Naive thymus-derived CD4-positive, alpha-beta T cell (primary cell): ENCODE results near the gene GRIN2A. TPM values are rescaled to one million over a fixed set of nuclear protein-coding genes. Genes with fewer than 3 reads are reported as not detected.

ENCODE experiments used
- ATAC-seq: fragments of 150-1000 bp; cut with Tn5 transposase; 2 replicates; pipeline ENCODE4 v1.10.0; 2021; ENCODE audit warnings: mild to moderate bottlenecking, moderate library complexity
- CTCF ChIA-PET: fragments of 350-600 bp; sonication (Branson Sonifier 250); formaldehyde crosslinking; loops from one replicate; lab custom pipeline; 2021; ENCODE audit warnings: antibody characterized with exemption; lab: Charles Lee
- POLR2A ChIA-PET: fragments of 350-600 bp; sonication (Branson Sonifier 250); formaldehyde crosslinking; loops from one replicate; lab custom pipeline; 2021; ENCODE audit warnings: antibody characterized with exemption, inconsistent platforms; lab: Charles Lee
- DNase-seq, 9 donors: peaks; one replicate each; pipeline versions ENCODE4 v3.0.0 to v3.0.0-alpha.2; 2020 to 2022; ENCODE audit warnings: mixed read lengths in 1 of 9
- H3K27ac ChIP-seq: one replicate; pipeline ENCODE4 v1.7.0; 2013; ENCODE audit warnings: mild to moderate bottlenecking, low read depth, low read length, moderate library complexity
- H3K27me3 ChIP-seq, 2 donors: one replicate each; pipeline ENCODE4 v1.7.0; 2013; ENCODE audit warnings: low read length in 2 of 2, mild to moderate bottlenecking in 2 of 2, moderate library complexity in 2 of 2; ENCODE audit not compliant: control insufficient read depth in 2 of 2, insufficient read depth in 2 of 2
- H3K36me3 ChIP-seq, 3 experiments: 1 replicate in 2 of 3; 2 replicates in 1 of 3; pipeline ENCODE4 v1.7.0; 2013; ENCODE audit warnings: low read length in 3 of 3, mild to moderate bottlenecking in 3 of 3, moderate library complexity in 1 of 3; ENCODE audit not compliant: insufficient read depth in 3 of 3, control insufficient read depth in 2 of 3
- H3K4me1 ChIP-seq, 2 donors: one replicate each; pipeline ENCODE4 v1.7.0; 2013; ENCODE audit warnings: low read length in 2 of 2, mild to moderate bottlenecking in 2 of 2, moderate library complexity in 1 of 2; ENCODE audit not compliant: control insufficient read depth in 2 of 2, insufficient read depth in 2 of 2
- H3K4me3 ChIP-seq: 2 replicates; pipeline ENCODE4 v1.7.0; 2013; ENCODE audit warnings: mild to moderate bottlenecking, low read length
- H3K9me3 ChIP-seq, 3 experiments: 1 replicate in 2 of 3; 2 replicates in 1 of 3; pipeline ENCODE4 v1.7.0; 2013; ENCODE audit warnings: low read length in 3 of 3; ENCODE audit not compliant: control insufficient read depth in 2 of 3
- H3K27ac Mint-ChIP-seq, 9 donors: one replicate each; pipeline ENCODE4 v1.8.0; 2020 to 2022; ENCODE audit warnings: mixed read lengths in 9 of 9, mild to moderate bottlenecking in 8 of 9, moderate library complexity in 5 of 9, inconsistent platforms in 2 of 9
- H3K27me3 Mint-ChIP-seq, 5 donors: one replicate each; pipeline ENCODE4 v1.8.0; 2021 to 2022; ENCODE audit warnings: mixed read lengths in 5 of 5, mild to moderate bottlenecking in 1 of 5
- H3K36me3 Mint-ChIP-seq, 5 donors: one replicate each; pipeline ENCODE4 v1.8.0; 2020 to 2022; ENCODE audit warnings: mixed read lengths in 5 of 5, mild to moderate bottlenecking in 3 of 5, inconsistent platforms in 1 of 5
- H3K4me1 Mint-ChIP-seq, 7 donors: one replicate each; pipeline ENCODE4 v1.8.0; 2020 to 2022; ENCODE audit warnings: mixed read lengths in 7 of 7, mild to moderate bottlenecking in 3 of 7, inconsistent platforms in 1 of 7
- H3K4me3 Mint-ChIP-seq, 10 donors: one replicate each; pipeline ENCODE4 v1.8.0; 2020 to 2022; ENCODE audit warnings: mild to moderate bottlenecking in 10 of 10, mixed read lengths in 10 of 10, moderate library complexity in 6 of 10, inconsistent platforms in 2 of 10
- H3K9me3 Mint-ChIP-seq, 11 donors: one replicate each; pipeline ENCODE4 v1.8.0; 2020 to 2022; ENCODE audit warnings: mixed read lengths in 11 of 11, mild to moderate bottlenecking in 4 of 11, inconsistent platforms in 1 of 11, moderate library complexity in 1 of 11
- intact Hi-C, 2 donors: fragments of 100-400 bp; cut with micrococcal nuclease; formaldehyde crosslinking; loops; one replicate each; pipeline ENCODE4 v1.15.1; 2023
- polyA plus RNA-seq, 2 donors: library from polyadenylated mRNA; unstranded; fragments of 300-500 nt; fragmentation: Illumina TruSeq; gene quantifications; one replicate each; pipeline ENCODE4 v1.2.3, GENCODE V29; 2021
- total RNA-seq, 6 experiments: library from RNA in 5 of 6; stranded (reverse) in 5 of 6; gene quantifications; 1 replicate in 5 of 6; 2 replicates in 1 of 6; pipeline ENCODE4 v1.2.3 and lab custom pipeline; 2021 to 2026

The GRIN2A gene
- total and polyA plus RNA-seq, 7 experiments from 2014 or later, result not detected

GRCh38 chr16:10003486-10003885 lies 178.7 kb downstream of the GRIN2A start:
- DNase-seq (no peak), ATAC-seq (no peak)
- Histone ChIP-seq H3K4me3 (no peak overlapping the region), H3K27ac (no peak overlapping the region), H3K36me3 (no peaks in the 10 kb centered on the region), H3K9me3 (peaks cover 0 to 12% (median 0%) of the 10 kb centered on the region in 3 experiments), H3K4me1 (no peaks in the 10 kb centered on the region), H3K27me3 (no peaks in the 10 kb centered on the region)
- no peak overlapping the region for H3K27ac Mint-ChIP-seq
- H3K36me3 Mint-ChIP-seq, result no peaks in the 10 kb centered on the region
- POLR2A ChIA-PET, result no interaction called here
- peaks cover 0 to 8% (median 0%) of the 10 kb centered on the region in 5 donors for H3K27me3 Mint-ChIP-seq
- intact Hi-C loops, result no loop called here
- CTCF ChIA-PET, result no interaction called here
- peaks cover 0 to 36% (median 14%) of the 10 kb centered on the region in 11 donors for H3K9me3 Mint-ChIP-seq
- no peaks in the 10 kb centered on the region for H3K4me1 Mint-ChIP-seq
- H3K4me3 Mint-ChIP-seq, result no peak overlapping the region

DNA sequence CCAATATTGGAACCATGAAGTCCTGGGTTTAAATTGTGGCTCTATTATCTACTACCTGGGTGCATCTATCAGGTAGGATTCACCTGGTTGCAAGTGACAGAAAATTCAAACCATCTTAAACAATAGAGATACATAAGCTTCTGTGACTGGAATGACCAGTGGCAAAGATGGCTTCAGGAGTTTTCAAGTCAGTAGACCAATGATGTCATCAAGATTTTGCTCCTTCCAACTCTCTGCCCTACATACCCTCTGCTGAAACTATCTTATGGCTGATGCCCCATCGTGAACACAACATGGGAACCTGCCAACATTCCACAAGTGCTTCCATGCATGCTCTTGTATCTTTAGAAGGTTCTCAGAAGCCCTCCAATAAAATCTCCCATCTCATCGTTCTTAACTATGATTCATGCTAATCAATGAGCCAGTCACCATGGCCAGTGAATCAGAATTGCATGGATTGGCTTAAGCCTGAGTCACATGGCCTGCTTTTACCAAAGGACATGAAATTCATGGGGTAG lies 180.9 kb downstream of the GRIN2A start:
- ATAC-seq, result no peak
- H3K27me3 ChIP-seq, result no peaks in the 10 kb centered on the region
- H3K4me3 Mint-ChIP-seq, result no peak overlapping the region
- H3K27ac Mint-ChIP-seq, result no peak overlapping the region
- DNase-seq, result no peak
- H3K4me1 ChIP-seq, result no peaks in the 10 kb centered on the region
- H3K9me3 ChIP-seq, result peaks cover 0 to 13% (median 0%) of the 10 kb centered on the region in 3 experiments
- no peaks in the 10 kb centered on the region for H3K36me3 Mint-ChIP-seq
- H3K36me3 ChIP-seq, result no peaks in the 10 kb centered on the region
- POLR2A ChIA-PET, result no interaction called here
- no peaks in the 10 kb centered on the region for H3K4me1 Mint-ChIP-seq
- CTCF ChIA-PET, result no interaction called here
- no peak overlapping the region for H3K4me3 ChIP-seq
- H3K9me3 Mint-ChIP-seq, result peaks cover 0 to 35% (median 14%) of the 10 kb centered on the region in 11 donors
- H3K27me3 Mint-ChIP-seq, result no peaks in the 10 kb centered on the region
- intact Hi-C loops, result no loop called here
- H3K27ac ChIP-seq, result no peak overlapping the region

GRCh38 chr16:9996221-9996620 lies 186.0 kb downstream of the GRIN2A start:
- Mint-ChIP-seq H3K27ac (no peak overlapping the region), H3K4me3 (no peak overlapping the region)

GRCh38 chr16:9992441-9992840 lies 189.8 kb downstream of the GRIN2A start:
- H3K4me1 Mint-ChIP-seq, result no peaks in the 10 kb centered on the region
- peaks cover 0 to 4% (median 0%) of the 10 kb centered on the region in 5 donors for H3K27me3 Mint-ChIP-seq
- no peak for ATAC-seq
- H3K36me3 Mint-ChIP-seq, result peaks cover 0 to 4% (median 0%) of the 10 kb centered on the region in 5 donors
- Histone ChIP-seq H3K4me3 (no peak overlapping the region), H3K4me1 (no peaks in the 10 kb centered on the region), H3K27me3 (no peaks in the 10 kb centered on the region), H3K9me3 (no peaks in the 10 kb centered on the region), H3K27ac (no peak overlapping the region), H3K36me3 (no peaks in the 10 kb centered on the region)
- ChIA-PET CTCF (no interaction called here), POLR2A (no interaction called here)
- no peak overlapping the region for H3K27ac Mint-ChIP-seq
- DNase-seq, result no peak
- no peak overlapping the region for H3K4me3 Mint-ChIP-seq
- intact Hi-C loops, result no loop called here
- H3K9me3 Mint-ChIP-seq, result peaks cover 5 to 30% (median 10%) of the 10 kb centered on the region in 11 donors

More at GRCh38 chr16:9996221-9996620, 186.0 kb downstream of the GRIN2A start:
- Histone ChIP-seq H3K4me1 (no peaks in the 10 kb centered on the region), H3K27me3 (no peaks in the 10 kb centered on the region), H3K27ac (no peak overlapping the region), H3K36me3 (no peaks in the 10 kb centered on the region), H3K4me3 (no peak overlapping the region), H3K9me3 (peaks cover 0 to 3% (median 0%) of the 10 kb centered on the region in 3 experiments)
- no peaks in the 10 kb centered on the region for H3K36me3 Mint-ChIP-seq
- intact Hi-C loops, result no loop called here
- H3K4me1 Mint-ChIP-seq, result no peaks in the 10 kb centered on the region
- peaks cover 0 to 4% (median 0%) of the 10 kb centered on the region in 5 donors for H3K27me3 Mint-ChIP-seq
- DNase-seq, result no peak
- ChIA-PET POLR2A (no interaction called here), CTCF (no interaction called here)
- ATAC-seq, result no peak
- peaks cover 0 to 31% (median 9%) of the 10 kb centered on the region in 11 donors for H3K9me3 Mint-ChIP-seq

GRCh38 chr16:9980981-9981380 lies 201.2 kb downstream of the GRIN2A start:
- peaks cover 0 to 10% (median 4%) of the 10 kb centered on the region in 5 donors for H3K27me3 Mint-ChIP-seq
- no peak for ATAC-seq
- no peaks in the 10 kb centered on the region for H3K27me3 ChIP-seq
- H3K4me3 ChIP-seq, result no peak overlapping the region
- intact Hi-C loops, result no loop called here
- H3K4me1 Mint-ChIP-seq, result no peaks in the 10 kb centered on the region
- no peak for DNase-seq
- no peaks in the 10 kb centered on the region for H3K4me1 ChIP-seq
- ChIA-PET POLR2A (no interaction called here), CTCF (no interaction called here)
- no peak overlapping the region for H3K4me3 Mint-ChIP-seq
- no peaks in the 10 kb centered on the region for H3K36me3 Mint-ChIP-seq
- no peaks in the 10 kb centered on the region for H3K36me3 ChIP-seq
- no peak overlapping the region for H3K27ac Mint-ChIP-seq
- H3K9me3 ChIP-seq, result no peaks in the 10 kb centered on the region
- peaks cover 0 to 12% (median 5%) of the 10 kb centered on the region in 11 donors for H3K9me3 Mint-ChIP-seq
- H3K27ac ChIP-seq, result no peak overlapping the region

GRCh38 chr16:9978160-9978725 lies 204.0 kb downstream of the GRIN2A start:
- Mint-ChIP-seq H3K4me1 (no peaks in the 10 kb centered on the region), H3K27ac (no peak overlapping the region), H3K4me3 (no peak overlapping the region), H3K27me3 (no peaks in the 10 kb centered on the region), H3K36me3 (no peaks in the 10 kb centered on the region), H3K9me3 (peaks cover 0 to 7% (median 0%) of the 10 kb centered on the region in 11 donors)
- intact Hi-C loops, result no loop called here
- CTCF ChIA-PET, result no interaction called here
- no peak overlapping the region for H3K4me3 ChIP-seq
- POLR2A ChIA-PET, result no interaction called here
- H3K27ac ChIP-seq, result no peak overlapping the region
- no peaks in the 10 kb centered on the region for H3K36me3 ChIP-seq
- H3K9me3 ChIP-seq, result no peaks in the 10 kb centered on the region
- no peak for DNase-seq
- H3K4me1 ChIP-seq, result no peaks in the 10 kb centered on the region
- ATAC-seq, result no peak
- no peaks in the 10 kb centered on the region for H3K27me3 ChIP-seq

- intact Hi-C loops, result no loop called here
- Histone ChIP-seq H3K27ac (no peak overlapping the region), H3K27me3 (no peaks in the 10 kb centered on the region), H3K4me3 (no peak overlapping the region), H3K4me1 (no peaks in the 10 kb centered on the region), H3K36me3 (no peaks in the 10 kb centered on the region), H3K9me3 (no peaks in the 10 kb centered on the region)
- no peak overlapping the region for H3K4me3 Mint-ChIP-seq
- H3K27me3 Mint-ChIP-seq, result peaks cover 0 to 3% (median 0%) of the 10 kb centered on the region in 5 donors
- no peak for ATAC-seq
- H3K4me1 Mint-ChIP-seq, result no peaks in the 10 kb centered on the region
- no peaks in the 10 kb centered on the region for H3K36me3 Mint-ChIP-seq
- H3K9me3 Mint-ChIP-seq, result peaks cover 0 to 7% (median 0%) of the 10 kb centered on the region in 11 donors
- DNase-seq, result no peak
- CTCF ChIA-PET, result no interaction called here
- H3K27ac Mint-ChIP-seq, result no peak overlapping the region
- POLR2A ChIA-PET, result no interaction called here
These were observed 204.8 kb downstream of the GRIN2A start for GRCh38 chr16:9977333-9977897.
